Colonic mucosa (tissue), 4 donors: ENCODE results near the gene SLC39A8. TPM values are rescaled to one million over a fixed set of nuclear protein-coding genes. Genes with fewer than 3 reads are reported as not detected.
A peak's percentile ranks its signal among the peaks of the same experiment; 100 is the strongest.

Experiments
- DNase-seq: peaks from one replicate; pipeline ENCODE4 v3.0.0-alpha.2; 2020
- H3K27ac ChIP-seq: fragments of 200-600 bp; one replicate; pipeline ENCODE4 v1.8.0; 2021
- H3K27me3 ChIP-seq: fragments of 200-600 bp; one replicate; pipeline ENCODE4 v1.8.0; 2021
- H3K36me3 ChIP-seq: fragments of 200-600 bp; one replicate; pipeline ENCODE4 v1.8.0; 2021
- H3K4me1 ChIP-seq: fragments of 200-600 bp; one replicate; pipeline ENCODE4 v1.8.0; 2021; ENCODE audit warnings: mild to moderate bottlenecking
- H3K4me3 ChIP-seq: fragments of 200-600 bp; one replicate; pipeline ENCODE4 v1.8.0; 2021
- H3K9ac ChIP-seq, 2 donors: one replicate each; pipeline ENCODE4 v1.7.0; 2013; ENCODE audit warnings: control low read depth in 2 of 2, low read depth in 2 of 2, low read length in 2 of 2
- H3K9me3 ChIP-seq: fragments of 200-600 bp; one replicate; pipeline ENCODE4 v1.8.0; 2021
- CTCF ChIP-seq: fragments of 200-600 bp; IDR thresholded peaks from one replicate; pipeline ENCODE4 v1.8.0; 2022; ENCODE audit warnings: antibody characterized with exemption, mild to moderate bottlenecking
- intact Hi-C: fragments of 100-400 bp; cut with DNase I; formaldehyde crosslinking; loops from one replicate; pipeline ENCODE4 v1.14.1; 2022
- total RNA-seq, 2 donors: library from RNA; stranded (reverse); fragmentation: NEBNext Ultra II Directional in 1 of 2; extraction: Animal tissue kit (Norgen Biotek cat#: 25700) in 1 of 2; gene quantifications; one replicate each; pipeline ENCODE4 v1.2.1, GENCODE V29; 2021
- donor health status: healthy.
- donor health status: DM: no; HTN: no; CAD: no.
- donor health status: DM: no; HTN: no; CAD: no.

The SLC39A8 gene
- total RNA-seq, 2 donors from 2014 or later = 75.4 to 104 TPM

GRCh38 chr4:102318526-102318925 lies 26.8 kb downstream of the SLC39A8 start:
- Histone ChIP-seq H3K36me3 (no peaks in the 10 kb centered on the region), H3K9ac (no peak overlapping the region), H3K27me3 (no peaks in the 10 kb centered on the region), H3K4me3 (no peak overlapping the region), H3K27ac (no peak overlapping the region), H3K4me1 (peaks cover 7% of the 10 kb centered on the region), H3K9me3 (no peaks in the 10 kb centered on the region)
- no peak for TF ChIP-seq CTCF
- intact Hi-C loops = no loop called here
- peak; percentile 45 for DNase-seq

- Histone ChIP-seq H3K4me1 (peaks cover 7% of the 10 kb centered on the region), H3K9me3 (no peaks in the 10 kb centered on the region), H3K27me3 (no peaks in the 10 kb centered on the region), H3K4me3 (no peak overlapping the region), H3K9ac (no peak overlapping the region), H3K36me3 (no peaks in the 10 kb centered on the region), H3K27ac (no peak overlapping the region)
- intact Hi-C loops = no loop called here
- TF ChIP-seq CTCF = no peak
- no peak for DNase-seq
Measured at GRCh38 chr4:102318105-102318504, 27.2 kb downstream of the SLC39A8 start.

- Histone ChIP-seq H3K9me3 (no peaks in the 10 kb centered on the region), H3K36me3 (no peaks in the 10 kb centered on the region), H3K9ac (no peak overlapping the region), H3K27me3 (no peaks in the 10 kb centered on the region), H3K4me3 (no peak overlapping the region), H3K27ac (no peak overlapping the region), H3K4me1 (peaks cover 7% of the 10 kb centered on the region)
- intact Hi-C loops = no loop called here
- no peak for TF ChIP-seq CTCF
- DNase-seq = no peak
Measured at GRCh38 chr4:102317459-102317858, 27.8 kb downstream of the SLC39A8 start.

- Histone ChIP-seq H3K36me3 (no peaks in the 10 kb centered on the region), H3K27ac (no peak overlapping the region), H3K9me3 (no peaks in the 10 kb centered on the region), H3K4me1 (peaks cover 7% of the 10 kb centered on the region), H3K9ac (no peak overlapping the region), H3K4me3 (no peak overlapping the region), H3K27me3 (no peaks in the 10 kb centered on the region)
- DNase-seq = no peak
- intact Hi-C loops = no loop called here
- TF ChIP-seq CTCF = no peak
Measured at GRCh38 chr4:102316585-102316984, 28.7 kb downstream of the SLC39A8 start.

GRCh38 chr4:102315532-102315931 lies 29.8 kb downstream of the SLC39A8 start:
- no peaks in the 10 kb centered on the region for H3K36me3 ChIP-seq
- H3K27me3 ChIP-seq = no peaks in the 10 kb centered on the region
- H3K9ac ChIP-seq = no peak overlapping the region
- intact Hi-C loops = no loop called here
- DNase-seq = no peak
- no peak overlapping the region for H3K4me3 ChIP-seq
- peaks cover 7% of the 10 kb centered on the region for H3K4me1 ChIP-seq
- H3K27ac ChIP-seq = no peak overlapping the region
- TF ChIP-seq CTCF = no peak
- no peaks in the 10 kb centered on the region for H3K9me3 ChIP-seq

- Histone ChIP-seq H3K4me1 (no peaks in the 10 kb centered on the region), H3K27ac (no peak overlapping the region), H3K27me3 (no peaks in the 10 kb centered on the region), H3K36me3 (no peaks in the 10 kb centered on the region), H3K9me3 (no peaks in the 10 kb centered on the region), H3K9ac (no peak overlapping the region), H3K4me3 (no peak overlapping the region)
- no peak for DNase-seq
- intact Hi-C loops = no loop called here
- no peak for TF ChIP-seq CTCF
Measured at GRCh38 chr4:102312417-102312816, 32.9 kb downstream of the SLC39A8 start.
